Subcutaneous adipose tissue (tissue), 4 donors: ENCODE data around the gene ACAN. TPM values are rescaled to one million over a fixed set of nuclear protein-coding genes. Genes with fewer than 3 reads are reported as not detected.

Experiments
- total RNA-seq, 4 donors: library from RNA; depleted of rRNA; stranded (reverse); fragments of >200 nt; gene quantifications; one replicate each; pipeline ENCODE4 v1.1.0, GENCODE V29; 2016
- TF ChIP-seq, protein P1 (sequence below): fragments of 450-650 bp; IDR thresholded peaks from one replicate; pipeline ENCODE4 v1.5.1; 2016; ENCODE audit warnings: low read depth, mild to moderate bottlenecking, control low read depth, antibody characterized with exemption, moderate library complexity

The ACAN gene
- total RNA-seq = not detected

DNA sequence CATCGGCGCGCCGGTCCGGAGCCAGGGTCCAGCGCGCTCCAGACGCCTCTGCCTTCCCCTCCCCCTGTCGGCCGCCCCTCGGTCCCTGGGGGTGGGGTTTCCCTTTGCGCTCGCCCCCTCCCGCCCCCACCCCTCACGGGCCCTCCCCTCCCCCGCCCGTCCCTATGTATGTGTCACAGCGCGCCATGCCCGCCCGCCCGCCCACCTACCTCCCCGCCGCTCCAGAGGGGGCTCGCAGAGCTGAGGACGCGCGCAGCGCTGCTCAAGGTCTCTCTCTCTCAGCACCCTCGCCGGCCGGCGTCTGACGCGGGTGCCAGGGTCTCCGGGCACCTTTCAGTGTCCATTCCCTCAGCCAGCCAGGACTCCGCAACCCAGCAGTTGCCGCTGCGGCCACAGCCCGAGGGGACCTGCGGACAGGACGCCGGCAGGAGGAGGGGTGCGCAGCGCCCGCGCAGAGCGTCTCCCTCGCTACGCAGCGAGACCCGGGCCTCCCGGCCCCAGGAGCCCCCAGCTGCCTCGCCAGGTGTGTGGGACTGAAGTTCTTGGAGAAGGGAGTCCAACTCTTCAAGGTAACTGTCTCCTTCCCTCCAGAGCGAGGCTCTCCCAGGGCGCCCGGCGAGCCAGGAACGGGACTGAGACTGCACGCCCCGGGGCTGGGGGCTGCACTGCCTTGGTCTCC lies at the start of gene ACAN:
ACAN (plus strand) TSS at position 196 of the 679 bp plus-strand sequence. CDS start 32,771 bp downstream, outside the sequence.
- TF ChIP-seq, protein P1, sequence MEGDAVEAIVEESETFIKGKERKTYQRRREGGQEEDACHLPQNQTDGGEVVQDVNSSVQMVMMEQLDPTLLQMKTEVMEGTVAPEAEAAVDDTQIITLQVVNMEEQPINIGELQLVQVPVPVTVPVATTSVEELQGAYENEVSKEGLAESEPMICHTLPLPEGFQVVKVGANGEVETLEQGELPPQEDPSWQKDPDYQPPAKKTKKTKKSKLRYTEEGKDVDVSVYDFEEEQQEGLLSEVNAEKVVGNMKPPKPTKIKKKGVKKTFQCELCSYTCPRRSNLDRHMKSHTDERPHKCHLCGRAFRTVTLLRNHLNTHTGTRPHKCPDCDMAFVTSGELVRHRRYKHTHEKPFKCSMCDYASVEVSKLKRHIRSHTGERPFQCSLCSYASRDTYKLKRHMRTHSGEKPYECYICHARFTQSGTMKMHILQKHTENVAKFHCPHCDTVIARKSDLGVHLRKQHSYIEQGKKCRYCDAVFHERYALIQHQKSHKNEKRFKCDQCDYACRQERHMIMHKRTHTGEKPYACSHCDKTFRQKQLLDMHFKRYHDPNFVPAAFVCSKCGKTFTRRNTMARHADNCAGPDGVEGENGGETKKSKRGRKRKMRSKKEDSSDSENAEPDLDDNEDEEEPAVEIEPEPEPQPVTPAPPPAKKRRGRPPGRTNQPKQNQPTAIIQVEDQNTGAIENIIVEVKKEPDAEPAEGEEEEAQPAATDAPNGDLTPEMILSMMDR = no peak

DNA sequence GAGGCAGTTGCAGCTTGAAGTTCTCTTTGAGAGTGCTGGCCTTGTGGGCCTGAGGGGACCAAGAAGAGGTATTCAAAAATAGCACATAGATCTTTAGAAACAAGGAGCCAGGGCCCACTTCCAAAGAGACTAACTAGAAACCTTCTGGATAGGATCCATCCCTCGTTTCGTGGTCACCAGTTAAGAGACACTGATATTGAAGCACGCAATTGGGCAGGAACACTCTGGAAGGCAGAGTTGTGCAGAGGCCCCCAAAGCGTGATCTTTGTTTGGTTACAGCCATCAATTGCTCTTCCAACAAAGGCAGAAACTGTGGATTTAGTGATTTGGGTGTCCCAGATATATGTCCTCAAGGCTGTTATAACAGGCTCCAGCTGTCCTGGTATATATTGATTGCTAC lies 46.7 kb upstream of the ACAN start:
- TF ChIP-seq, protein P1 = no peak

- TF ChIP-seq, protein P1 = no peak
Measured at GRCh38 chr15:88756921-88757320, 46.3 kb upstream of the ACAN start.

DNA sequence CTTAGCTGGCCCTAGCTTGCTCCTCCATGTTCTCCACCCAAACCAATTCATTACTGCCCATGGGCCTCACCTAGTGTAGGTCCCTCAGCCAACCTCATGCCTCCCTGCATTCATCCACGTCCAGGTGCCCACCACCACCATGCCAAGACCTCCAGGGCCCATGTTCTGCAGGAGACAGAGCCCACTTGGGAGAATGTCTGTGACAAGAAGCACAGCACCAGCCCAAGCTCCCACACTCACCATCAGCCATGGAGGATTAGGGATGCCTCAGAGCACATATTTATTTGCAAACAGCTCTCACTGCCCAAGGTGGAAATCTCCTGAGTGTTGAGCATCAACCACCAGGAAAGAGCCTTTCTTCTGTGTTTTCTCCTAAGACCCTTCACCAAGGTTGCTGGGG lies 43.4 kb upstream of the ACAN start:
- TF ChIP-seq, protein P1 = no peak

DNA sequence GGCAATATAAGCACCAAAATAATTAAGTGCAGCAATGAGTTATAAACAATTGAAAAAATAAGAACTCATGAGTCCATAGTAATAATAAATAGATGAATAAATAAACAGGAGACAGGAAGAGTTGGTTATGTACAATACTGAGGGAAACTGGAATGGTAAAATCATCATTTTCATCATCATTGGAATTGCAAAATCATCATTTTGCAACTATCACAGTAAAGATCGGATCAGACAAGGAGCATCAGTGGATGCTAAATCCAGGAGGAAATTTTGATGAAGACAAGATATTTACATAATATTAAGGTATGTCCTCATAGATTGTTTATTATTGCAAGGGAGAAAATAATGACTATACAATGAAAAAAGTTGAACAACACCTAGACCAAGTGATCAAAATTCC lies 38.8 kb upstream of the ACAN start:
- TF ChIP-seq, protein P1 = no peak

DNA sequence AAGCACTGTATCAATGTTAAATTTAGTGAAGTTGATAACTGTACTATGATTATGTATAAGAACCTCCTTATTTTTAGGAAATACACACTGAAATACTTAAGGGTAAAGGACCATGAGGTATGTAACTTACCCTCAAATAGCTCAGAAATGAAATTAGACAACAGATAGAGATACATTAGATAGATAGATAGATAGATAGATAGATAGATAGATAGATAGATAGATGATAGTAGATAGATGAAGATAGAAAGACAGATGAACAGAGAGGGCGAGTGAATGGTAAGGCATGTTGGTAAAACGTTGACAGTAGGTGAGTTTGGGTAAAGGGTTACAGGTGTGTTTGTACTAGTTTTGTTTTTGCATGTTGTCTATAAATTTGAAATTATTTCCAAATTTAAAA lies 38.0 kb upstream of the ACAN start:
- TF ChIP-seq, protein P1 = no peak

DNA sequence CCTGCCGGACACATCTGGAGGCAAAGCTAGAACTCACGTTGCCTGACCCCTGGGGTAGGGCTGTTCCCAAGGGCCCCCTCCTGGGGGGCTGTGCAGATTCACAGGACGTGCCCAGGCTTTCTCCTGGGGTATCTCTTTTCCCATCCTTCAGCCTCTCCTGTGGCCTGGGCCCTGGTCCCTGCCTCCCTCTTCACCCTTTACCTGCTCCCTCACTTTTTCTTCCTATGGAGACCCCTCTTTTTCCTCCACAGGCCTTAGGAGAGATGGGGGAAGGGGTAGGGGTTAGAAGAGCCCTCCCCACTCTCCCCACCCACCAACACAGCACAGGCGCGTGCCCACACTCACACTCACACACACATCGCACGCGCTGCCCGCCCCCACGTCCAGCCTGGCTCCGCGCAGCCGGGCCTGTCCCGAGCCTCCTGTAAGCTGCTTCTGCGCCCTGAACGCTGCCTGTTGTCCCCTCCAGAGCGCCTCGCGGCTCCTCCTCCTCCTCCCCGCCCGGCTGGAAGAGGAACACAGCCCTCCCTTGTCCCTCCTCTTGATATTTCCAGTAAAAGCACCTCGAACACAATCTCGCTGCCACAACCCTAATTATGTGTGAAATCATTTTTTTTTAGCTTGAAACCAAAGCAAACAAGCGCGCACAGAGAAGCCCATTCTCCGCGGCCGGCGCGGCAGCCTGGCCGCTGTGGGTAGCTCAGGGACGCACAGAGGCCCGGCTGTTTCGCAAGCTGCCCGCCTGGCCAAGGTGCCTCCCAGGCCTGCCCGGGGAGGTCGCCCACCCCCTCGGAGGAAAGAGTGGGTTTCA lies 33.9 kb upstream of the ACAN start:
- TF ChIP-seq, protein P1 = no peak
